GM19328 (cell line): Measurements from ENCODE around the gene KCNA1.
"Not testable (repeated sequence)": the region's sequence is repeated elsewhere in the genome, so short reads cannot be mapped to it uniquely, and the experiment has no call there.

ENCODE experiments used
- ATAC-seq: cut with Tn5 transposase; IDR thresholded peaks from one replicate; pipeline ENCODE4 v1.9.1; 2021; ENCODE audit warnings: mild to moderate bottlenecking, moderate library complexity; ENCODE audit not compliant: unreplicated experiment

KCNA1 gene

DNA sequence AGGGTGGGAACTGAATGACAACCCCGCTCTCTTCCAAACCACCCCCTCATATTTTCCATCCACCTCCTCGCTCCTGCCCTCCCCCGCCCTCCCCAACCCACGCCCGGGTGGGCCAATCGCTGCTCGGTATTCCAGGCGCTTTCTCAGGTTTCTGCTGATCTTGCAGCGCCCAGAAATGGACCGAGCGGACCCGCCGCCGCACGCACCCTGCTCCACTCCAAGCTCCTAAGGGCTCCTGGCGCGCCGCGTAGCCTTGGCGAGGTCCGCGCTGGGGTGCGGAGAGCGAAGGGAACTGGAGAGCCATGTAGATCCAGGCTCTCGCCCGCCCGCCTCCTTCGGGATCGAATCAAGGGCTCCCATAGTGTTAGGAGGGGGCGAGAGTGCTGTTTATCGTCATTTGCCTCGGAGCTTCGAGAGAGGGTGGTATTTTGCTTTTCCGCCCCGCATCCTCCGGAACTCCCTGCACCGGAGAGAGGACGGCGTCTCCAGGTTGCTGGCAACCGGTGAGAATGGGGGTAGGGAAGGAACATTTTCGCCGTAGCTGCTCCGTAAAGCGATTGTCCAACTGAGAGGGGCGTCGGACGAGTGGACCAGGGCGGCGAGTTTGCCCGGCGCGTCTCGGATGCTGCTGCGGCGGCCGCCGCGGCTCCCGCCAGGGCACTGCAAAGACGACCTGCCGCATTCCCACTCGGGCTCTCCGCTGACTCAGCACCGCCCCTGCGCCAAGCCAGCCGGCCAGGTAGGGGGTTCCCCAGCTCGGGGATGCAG is at the start of gene KCNA1:
TSS of gene KCNA1 (plus strand) at position 172 of the 768 bp plus-strand sequence. CDS start 1,474 bp downstream, outside the sequence.
- ATAC-seq: no peak

DNA sequence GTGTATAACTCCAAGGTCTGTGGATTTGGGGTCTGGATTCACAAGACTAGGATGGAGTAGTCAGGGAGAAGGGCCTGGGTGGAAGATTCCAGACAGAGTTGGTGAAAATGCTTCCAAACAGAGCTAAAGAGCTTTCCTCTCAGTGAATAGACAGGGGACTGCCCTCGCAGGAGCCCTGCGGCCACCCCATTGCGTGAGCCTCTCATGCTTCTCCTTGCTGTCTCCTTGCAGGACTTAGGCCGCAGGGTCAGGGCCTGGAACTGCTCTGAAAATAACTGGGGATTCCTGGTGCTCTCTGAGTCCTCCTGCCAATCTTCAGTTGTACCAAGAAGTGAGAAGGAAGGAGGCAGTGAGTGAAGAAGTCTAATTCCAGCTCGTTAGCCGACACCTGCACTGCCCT is 49.0 kb upstream of the KCNA1 start:
- ATAC-seq: no peak

DNA sequence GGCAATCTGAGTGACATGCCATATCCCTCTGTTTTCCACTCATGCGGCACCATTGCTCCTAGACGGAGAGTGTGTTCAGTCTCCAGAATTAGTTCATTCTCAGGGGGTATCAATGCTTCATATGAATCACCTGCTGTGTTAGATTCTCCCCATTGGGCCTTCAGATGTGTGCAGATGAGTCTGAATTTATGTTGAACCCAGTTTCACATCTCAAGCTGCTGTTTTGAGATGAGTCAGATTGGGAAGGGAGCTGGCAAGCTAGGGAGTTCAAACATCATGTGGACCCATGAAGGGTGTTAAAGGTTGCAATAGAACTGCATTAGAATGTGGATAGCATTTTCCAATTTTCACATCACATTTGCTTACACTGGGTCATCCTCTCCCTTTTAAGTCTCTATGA is 46.9 kb upstream of the KCNA1 start:
- no peak for ATAC-seq

- ATAC-seq: no peak
Measured at GRCh38 chr12:4864575-4864974, 45.1 kb upstream of the KCNA1 start.

DNA sequence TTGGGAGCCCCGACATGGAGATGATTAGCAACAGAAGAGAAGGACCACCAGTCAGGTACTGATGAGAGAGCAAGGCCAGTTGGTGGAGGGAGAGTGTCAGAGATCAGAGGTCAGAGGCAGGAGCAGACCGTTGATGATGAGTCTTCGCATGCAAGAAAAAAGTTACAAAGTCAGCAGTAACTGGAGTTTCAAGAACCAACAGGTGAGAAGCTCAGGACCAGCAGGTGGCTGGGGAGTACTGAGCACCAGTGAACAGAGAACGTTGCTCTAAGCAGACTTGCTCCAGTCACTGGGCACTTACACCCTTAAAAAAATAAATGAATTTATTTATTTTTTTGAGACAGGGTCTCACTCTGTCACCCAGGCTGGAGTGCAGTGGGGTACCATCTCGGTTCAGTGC is 44.5 kb upstream of the KCNA1 start:
- no peak for ATAC-seq

DNA sequence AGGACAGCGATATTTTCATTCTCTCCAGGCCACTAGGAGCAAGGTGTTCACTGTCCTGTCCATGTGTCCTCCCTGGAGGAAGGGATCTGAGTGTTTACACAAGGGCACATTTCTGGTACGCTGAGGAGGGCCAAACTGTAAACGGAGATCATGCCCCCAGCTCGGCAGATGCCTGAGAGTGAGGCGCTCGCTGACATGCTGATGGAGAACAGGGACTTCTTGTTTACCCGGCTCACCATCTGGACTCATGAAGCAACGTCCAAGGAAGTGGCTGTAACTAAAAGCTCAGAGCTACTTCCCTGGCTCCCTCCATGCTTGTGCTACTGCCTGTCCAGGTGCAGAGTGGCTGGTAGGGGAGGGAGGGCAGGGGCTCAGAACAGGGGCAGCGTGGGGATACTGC is 43.4 kb upstream of the KCNA1 start:
- ATAC-seq: no peak

DNA sequence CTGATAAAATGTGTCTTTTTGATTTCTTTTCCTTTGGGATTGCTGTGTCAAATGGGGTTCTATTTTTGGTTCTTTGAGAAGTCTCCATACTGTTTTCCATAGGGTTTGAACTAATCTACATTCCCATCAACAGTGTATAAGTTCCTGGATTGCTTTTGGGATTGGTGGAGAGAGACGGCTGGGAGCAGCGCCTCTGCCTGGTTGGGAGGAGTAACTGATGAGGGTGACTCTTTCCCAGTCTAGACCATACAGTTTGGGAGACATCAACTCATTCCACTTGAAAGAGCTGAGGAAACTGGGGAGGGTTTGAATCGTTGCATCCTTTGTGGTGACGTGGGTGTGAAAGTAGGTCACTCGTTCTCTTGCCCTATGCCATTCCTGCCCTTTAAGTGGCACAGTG is 42.3 kb upstream of the KCNA1 start:
- ATAC-seq: no peak

GRCh38 chr12:4870423-4870822 is 39.3 kb upstream of the KCNA1 start:
- ATAC-seq: no peak

DNA sequence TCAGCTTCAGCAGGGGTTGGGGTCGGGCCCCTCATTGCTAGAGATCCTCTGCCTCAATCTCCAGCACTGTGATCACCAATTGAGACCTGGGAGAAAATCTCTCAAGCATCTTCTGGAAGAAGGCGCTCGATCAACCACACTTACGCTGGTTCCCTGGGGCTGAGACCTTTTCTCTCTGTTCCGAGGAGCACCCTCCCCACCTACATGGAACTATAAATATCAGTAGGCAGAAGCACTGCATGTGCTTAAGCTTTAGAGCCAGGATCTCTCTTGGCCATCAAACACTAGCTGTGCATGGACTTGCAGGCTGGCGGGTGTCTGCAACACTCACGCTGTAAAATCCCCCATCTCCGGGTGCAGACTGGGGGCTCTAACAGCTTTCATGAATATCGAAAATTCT is 38.2 kb upstream of the KCNA1 start:
- no peak for ATAC-seq

GRCh38 chr12:4873947-4874346 is 35.8 kb upstream of the KCNA1 start:
- no peak for ATAC-seq

- no peak for ATAC-seq
Measured at GRCh38 chr12:4874671-4875070, 35.0 kb upstream of the KCNA1 start.

DNA sequence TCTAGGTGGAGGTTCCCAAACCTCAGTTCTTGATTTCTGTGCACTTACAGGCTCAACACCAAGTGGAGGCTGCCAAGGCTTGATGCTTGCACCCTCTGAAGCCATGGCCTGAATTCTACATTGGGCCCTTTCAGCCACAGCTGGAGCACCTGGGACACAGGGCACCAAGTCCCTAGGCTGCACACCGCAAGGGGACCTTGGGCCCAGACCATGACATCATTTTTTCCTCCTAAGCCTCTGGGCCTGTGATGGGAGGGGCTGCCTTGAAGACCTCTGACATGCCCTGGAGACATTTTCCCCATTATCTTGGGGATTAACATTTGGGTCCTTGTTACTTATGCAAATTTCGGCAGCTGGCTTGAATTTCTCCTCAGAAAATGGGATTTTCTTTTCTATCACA is 30.2 kb upstream of the KCNA1 start:
- ATAC-seq: not testable (repeated sequence)

- no peak for ATAC-seq
Measured at GRCh38 chr12:4881266-4882064, 28.2 kb upstream of the KCNA1 start.

- no peak for ATAC-seq
Measured at GRCh38 chr12:4891866-4892265, 17.8 kb upstream of the KCNA1 start.

DNA sequence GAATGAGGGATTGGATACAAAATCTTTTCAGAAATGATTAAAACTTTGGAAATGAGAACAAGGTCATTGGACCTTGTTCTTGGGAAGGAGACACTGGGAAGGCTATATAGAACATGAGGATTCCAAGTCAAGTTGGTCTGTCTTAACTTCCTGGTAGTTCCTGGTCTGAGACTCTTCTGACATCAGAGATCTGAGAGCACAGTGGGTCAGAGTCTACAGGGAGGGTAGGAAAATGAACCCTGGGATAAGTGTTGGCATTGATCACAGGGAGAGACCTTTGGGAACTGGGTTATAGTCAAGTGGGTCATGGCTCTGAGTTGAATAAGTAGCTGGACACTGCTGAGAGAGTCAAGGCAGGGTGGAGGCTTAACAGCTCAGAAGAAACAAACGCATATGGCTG is 17.3 kb upstream of the KCNA1 start:
- no peak for ATAC-seq

DNA sequence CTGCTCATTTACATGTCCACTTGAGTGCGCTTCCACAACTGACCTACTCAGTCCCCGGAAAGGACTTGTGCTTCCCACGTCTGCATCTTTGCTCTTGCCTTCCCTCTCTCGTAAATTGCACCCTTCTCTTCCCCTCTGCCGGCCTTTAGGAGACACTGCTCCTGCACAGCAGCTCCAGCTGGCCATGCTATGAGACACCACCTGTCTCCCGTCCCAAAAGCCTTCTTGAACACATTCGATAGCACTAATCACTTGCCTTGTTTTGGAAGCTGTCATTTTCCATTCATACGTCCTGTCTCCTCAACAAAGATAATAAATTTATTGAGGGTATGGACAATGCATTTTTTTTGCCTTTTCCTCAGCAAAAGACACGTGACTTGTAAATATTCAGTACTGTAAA is 15.7 kb upstream of the KCNA1 start:
- ATAC-seq: no peak

DNA sequence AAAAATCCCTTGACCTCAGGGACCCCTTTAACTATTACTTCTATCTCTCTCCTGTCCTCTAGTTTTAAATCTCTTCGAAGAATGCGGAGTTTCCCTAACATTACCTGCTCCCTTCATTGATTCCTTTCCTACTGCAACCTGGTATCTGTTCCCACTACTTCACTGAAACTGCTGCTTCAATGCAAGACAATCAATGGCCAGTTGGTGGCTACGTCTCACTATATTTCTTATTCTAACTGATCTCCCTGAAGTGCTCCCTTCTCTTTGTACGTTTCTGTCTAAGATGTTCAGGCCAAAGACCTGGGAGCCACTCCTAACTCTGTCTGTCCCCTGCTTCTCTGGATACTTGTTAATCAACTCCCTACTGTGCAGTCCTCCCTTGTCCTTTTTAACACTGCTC is 10.3 kb upstream of the KCNA1 start:
- ATAC-seq: no peak

DNA sequence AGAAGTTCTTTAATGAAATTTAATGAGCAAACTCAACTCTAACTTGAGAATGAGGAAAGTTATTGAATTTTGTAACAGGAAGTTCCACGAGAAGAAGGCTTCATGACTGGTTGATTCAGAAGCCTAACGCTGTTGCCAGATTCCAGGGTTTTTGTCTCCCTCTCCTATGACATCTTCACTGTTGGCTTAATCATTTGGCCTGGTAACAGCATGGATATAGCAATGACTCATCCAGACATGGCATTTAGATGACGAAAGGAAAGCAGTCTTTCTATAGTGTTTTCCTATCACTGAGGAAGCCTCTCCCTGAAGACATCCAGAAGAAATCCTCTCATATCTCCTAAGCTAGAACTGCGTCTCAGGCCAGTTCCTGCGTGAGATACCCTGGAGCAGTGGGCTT is 9.4 kb upstream of the KCNA1 start:
- ATAC-seq: no peak

GRCh38 chr12:4905316-4905715 is 4.4 kb upstream of the KCNA1 start:
- ATAC-seq: no peak

DNA sequence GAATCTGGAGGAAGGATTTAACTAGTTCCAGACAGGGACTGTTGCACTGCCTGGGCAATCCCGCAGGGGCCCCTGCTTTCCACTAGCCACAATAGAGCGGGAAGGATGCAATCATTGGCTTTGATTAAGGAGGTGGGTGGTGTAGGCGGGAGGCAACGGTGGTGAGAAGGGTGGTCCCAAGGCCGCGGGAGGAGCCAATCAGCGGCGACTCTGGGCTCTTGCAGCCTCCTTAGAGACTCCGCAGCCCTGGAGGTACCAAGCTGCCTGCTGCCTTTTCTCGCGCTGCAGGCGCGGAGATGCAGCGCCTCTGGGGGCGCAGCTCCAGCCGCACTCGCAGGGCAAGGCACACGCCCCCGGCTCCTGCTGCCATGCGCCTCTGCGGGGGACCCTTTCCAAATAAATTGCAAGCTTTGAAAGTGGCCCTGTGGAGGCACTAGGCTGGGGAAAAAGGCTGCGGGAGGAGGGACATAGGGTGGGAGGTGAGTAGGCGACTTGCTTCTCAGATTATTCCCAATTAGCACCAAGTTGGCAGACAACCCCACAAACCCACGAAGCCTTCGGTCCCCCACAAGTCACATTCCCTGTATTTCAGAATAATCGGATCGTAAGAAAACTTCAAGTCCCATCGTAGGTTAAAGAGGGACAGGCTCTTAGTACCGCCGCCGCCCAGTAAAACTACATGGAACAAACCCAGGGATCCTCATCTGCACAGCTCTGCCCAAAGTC is 858 bp upstream of the KCNA1 start:
- no peak for ATAC-seq

DNA sequence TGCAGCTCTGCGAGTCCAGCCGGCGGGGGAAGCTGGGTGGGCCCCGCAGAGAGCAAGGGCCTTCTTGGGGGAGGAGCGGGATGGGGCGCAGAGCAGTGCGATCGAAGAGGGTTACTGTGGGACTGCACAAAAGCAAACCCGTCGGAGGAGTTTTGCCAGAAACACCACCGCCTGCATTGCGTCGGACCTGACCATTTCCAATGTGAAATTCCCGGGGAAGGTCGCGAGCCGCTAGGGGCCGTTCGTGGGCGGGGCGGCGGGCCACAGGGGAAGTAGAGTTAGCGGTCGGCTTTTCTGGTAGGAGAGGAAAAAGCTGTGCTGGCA is 333 bp upstream of the KCNA1 start:
- no peak for ATAC-seq
